Osteoblast (primary cell): ENCODE measurements around the gene GDF11. TPM values are rescaled to one million over a fixed set of nuclear protein-coding genes. Genes with fewer than 3 reads are reported as not detected.

ENCODE experiments used
- DNase-seq: peaks from one replicate; pipeline ENCODE4 v3.0.0; 2011; ENCODE audit warnings: low spot score, mixed read lengths; ENCODE audit not compliant: insufficient read length; ENCODE audit errors: missing footprints
- H2AFZ ChIP-seq: 2 replicates; pipeline ENCODE4 v1.6.0; 2011; ENCODE audit warnings: mild to moderate bottlenecking, low read length
- H3K27ac ChIP-seq: 2 replicates; pipeline ENCODE4 v1.5.1; 2011; ENCODE audit warnings: mild to moderate bottlenecking, low read depth, low read length, moderate library complexity
- H3K27me3 ChIP-seq: 2 replicates; pipeline ENCODE4 v1.6.0; 2012; ENCODE audit warnings: mild to moderate bottlenecking, control low read depth, inconsistent platforms, low read length, moderate library complexity; ENCODE audit not compliant: insufficient read depth
- H3K36me3 ChIP-seq: 2 replicates; pipeline ENCODE4 v1.5.1; 2011; ENCODE audit warnings: mild to moderate bottlenecking, low read length, control low read depth, moderate library complexity; ENCODE audit not compliant: insufficient read depth
- H3K4me1 ChIP-seq: 2 replicates; pipeline ENCODE4 v1.5.1; 2011; ENCODE audit warnings: mild to moderate bottlenecking, low read length, control low read depth, moderate library complexity; ENCODE audit not compliant: insufficient read depth
- H3K4me2 ChIP-seq: 2 replicates; pipeline ENCODE4 v1.6.0; 2011; ENCODE audit warnings: mild to moderate bottlenecking, low read length; ENCODE audit not compliant: insufficient read depth
- H3K4me3 ChIP-seq: fragments of 200-600 bp; sonication (generic); 3 replicates; pipeline ENCODE4 v1.5.1; 2012; ENCODE audit warnings: mild to moderate bottlenecking, low read length, inconsistent platforms; ENCODE audit not compliant: insufficient read depth
- H3K79me2 ChIP-seq: 2 replicates; pipeline ENCODE4 v1.6.0; 2012; ENCODE audit warnings: mild to moderate bottlenecking, low read length, control low read depth, inconsistent platforms; ENCODE audit not compliant: insufficient read depth
- H3K9me3 ChIP-seq: 2 replicates; pipeline ENCODE4 v1.5.1; 2011; ENCODE audit warnings: low read depth, low read length, control low read depth
- H4K20me1 ChIP-seq: 2 replicates; pipeline ENCODE4 v1.6.0; 2012; ENCODE audit warnings: mild to moderate bottlenecking, low read length, control low read depth; ENCODE audit not compliant: insufficient read depth
- total RNA-seq: library from RNA; depleted of rRNA; stranded (reverse); fragments of >200 nt; gene quantifications from 2 replicates; pipeline ENCODE4 v1.2.3, GENCODE V29; 2012
- TF ChIP-seq, protein P1 (sequence below): IDR thresholded peaks from 2 replicates; pipeline ENCODE4 v1.5.1; 2011; ENCODE audit warnings: mild to moderate bottlenecking, low read depth, low read length, moderate library complexity; ENCODE audit errors: extremely low read depth

GDF11 gene
- total RNA-seq, 1 donor, result 4.3 TPM

DNA sequence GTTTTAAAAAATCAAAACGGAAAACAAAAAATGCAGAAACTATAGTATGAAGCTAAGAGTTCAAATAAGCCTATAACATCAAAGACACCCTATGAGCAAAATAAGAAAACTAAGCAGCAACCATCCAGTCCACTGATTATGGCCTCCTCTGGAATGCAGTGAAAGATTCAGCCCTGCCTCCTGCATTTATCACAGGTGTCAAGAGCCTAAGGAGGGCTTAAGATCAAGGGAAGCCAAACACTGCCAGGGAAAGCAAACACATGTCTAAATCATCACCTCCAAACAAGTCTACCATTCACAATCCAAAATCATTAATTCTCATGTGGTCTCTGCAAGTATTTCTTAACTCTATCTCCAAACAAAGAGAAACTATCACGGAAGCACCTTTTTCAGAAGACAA is 46.2 kb downstream of the GDF11 start:
- Histone ChIP-seq H3K4me3 (no peak overlapping the region), H3K4me1 (no peaks in the 10 kb centered on the region), H3K79me2 (peaks cover 10% of the 10 kb centered on the region), H3K4me2 (no peak overlapping the region), H3K9me3 (no peaks in the 10 kb centered on the region), H3K27ac (no peak overlapping the region), H3K27me3 (no peaks in the 10 kb centered on the region), H4K20me1 (peaks cover 1% of the 10 kb centered on the region), H3K36me3 (peaks cover 70% of the 10 kb centered on the region), H2AFZ (no peak overlapping the region)
- TF ChIP-seq, protein P1, sequence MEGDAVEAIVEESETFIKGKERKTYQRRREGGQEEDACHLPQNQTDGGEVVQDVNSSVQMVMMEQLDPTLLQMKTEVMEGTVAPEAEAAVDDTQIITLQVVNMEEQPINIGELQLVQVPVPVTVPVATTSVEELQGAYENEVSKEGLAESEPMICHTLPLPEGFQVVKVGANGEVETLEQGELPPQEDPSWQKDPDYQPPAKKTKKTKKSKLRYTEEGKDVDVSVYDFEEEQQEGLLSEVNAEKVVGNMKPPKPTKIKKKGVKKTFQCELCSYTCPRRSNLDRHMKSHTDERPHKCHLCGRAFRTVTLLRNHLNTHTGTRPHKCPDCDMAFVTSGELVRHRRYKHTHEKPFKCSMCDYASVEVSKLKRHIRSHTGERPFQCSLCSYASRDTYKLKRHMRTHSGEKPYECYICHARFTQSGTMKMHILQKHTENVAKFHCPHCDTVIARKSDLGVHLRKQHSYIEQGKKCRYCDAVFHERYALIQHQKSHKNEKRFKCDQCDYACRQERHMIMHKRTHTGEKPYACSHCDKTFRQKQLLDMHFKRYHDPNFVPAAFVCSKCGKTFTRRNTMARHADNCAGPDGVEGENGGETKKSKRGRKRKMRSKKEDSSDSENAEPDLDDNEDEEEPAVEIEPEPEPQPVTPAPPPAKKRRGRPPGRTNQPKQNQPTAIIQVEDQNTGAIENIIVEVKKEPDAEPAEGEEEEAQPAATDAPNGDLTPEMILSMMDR, result no peak
- no peak for DNase-seq

GRCh38 chr12:55789893-55790292 is 47.0 kb downstream of the GDF11 start:
- H3K4me2 ChIP-seq, result no peak overlapping the region
- peaks cover 70% of the 10 kb centered on the region for H3K36me3 ChIP-seq
- no peaks in the 10 kb centered on the region for H4K20me1 ChIP-seq
- H3K4me1 ChIP-seq, result no peaks in the 10 kb centered on the region
- no peaks in the 10 kb centered on the region for H3K9me3 ChIP-seq
- DNase-seq, result no peak
- no peak overlapping the region for H3K27ac ChIP-seq
- H3K4me3 ChIP-seq, result no peak overlapping the region
- H2AFZ ChIP-seq, result no peak overlapping the region
- TF ChIP-seq, protein P1, result no peak
- H3K79me2 ChIP-seq, result peaks cover 11% of the 10 kb centered on the region
- no peaks in the 10 kb centered on the region for H3K27me3 ChIP-seq

GRCh38 chr12:55795950-55796349 is 53.0 kb downstream of the GDF11 start:
- peaks cover 73% of the 10 kb centered on the region for H3K36me3 ChIP-seq
- no peaks in the 10 kb centered on the region for H3K9me3 ChIP-seq
- no peaks in the 10 kb centered on the region for H3K27me3 ChIP-seq
- H4K20me1 ChIP-seq, result peaks cover 8% of the 10 kb centered on the region
- no peak for DNase-seq
- H3K4me1 ChIP-seq, result no peaks in the 10 kb centered on the region
- no peak overlapping the region for H3K4me2 ChIP-seq
- H3K4me3 ChIP-seq, result no peak overlapping the region
- H3K79me2 ChIP-seq, result peaks cover 25% of the 10 kb centered on the region
- no peak overlapping the region for H3K27ac ChIP-seq
- no peak overlapping the region for H2AFZ ChIP-seq
- TF ChIP-seq, protein P1, result no peak

DNA sequence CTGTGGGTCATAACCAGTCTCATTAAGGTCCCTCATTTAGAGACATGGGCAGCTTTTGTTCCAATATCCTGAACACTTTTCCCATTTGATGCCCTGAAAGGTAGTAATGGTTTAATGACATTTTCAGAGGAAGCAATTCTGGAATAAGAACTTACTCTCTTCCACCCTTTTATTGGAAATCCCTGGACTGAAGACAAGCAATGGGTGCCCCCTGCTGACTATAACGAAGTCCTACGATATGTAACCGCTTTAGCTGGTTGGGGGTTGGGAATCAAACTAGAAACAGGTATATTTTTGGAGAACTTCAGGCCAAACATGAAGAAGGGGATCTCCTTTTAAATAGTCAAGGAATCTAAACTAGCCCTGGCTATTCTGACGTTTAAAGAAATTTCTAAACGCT is 54.1 kb downstream of the GDF11 start:
- no peak overlapping the region for H3K4me3 ChIP-seq
- H4K20me1 ChIP-seq, result peaks cover 17% of the 10 kb centered on the region
- no peak overlapping the region for H3K4me2 ChIP-seq
- TF ChIP-seq, protein P1, result peak; percentile 57
- H3K27ac ChIP-seq, result no peak overlapping the region
- DNase-seq, result peak; percentile 83
- peaks cover 82% of the 10 kb centered on the region for H3K36me3 ChIP-seq
- no peaks in the 10 kb centered on the region for H3K4me1 ChIP-seq
- no peaks in the 10 kb centered on the region for H3K27me3 ChIP-seq
- H3K79me2 ChIP-seq, result peaks cover 35% of the 10 kb centered on the region
- H3K9me3 ChIP-seq, result no peaks in the 10 kb centered on the region
- H2AFZ ChIP-seq, result no peak overlapping the region
